ENCODE data around the gene ZNF750.

ZNF750 gene

DNA sequence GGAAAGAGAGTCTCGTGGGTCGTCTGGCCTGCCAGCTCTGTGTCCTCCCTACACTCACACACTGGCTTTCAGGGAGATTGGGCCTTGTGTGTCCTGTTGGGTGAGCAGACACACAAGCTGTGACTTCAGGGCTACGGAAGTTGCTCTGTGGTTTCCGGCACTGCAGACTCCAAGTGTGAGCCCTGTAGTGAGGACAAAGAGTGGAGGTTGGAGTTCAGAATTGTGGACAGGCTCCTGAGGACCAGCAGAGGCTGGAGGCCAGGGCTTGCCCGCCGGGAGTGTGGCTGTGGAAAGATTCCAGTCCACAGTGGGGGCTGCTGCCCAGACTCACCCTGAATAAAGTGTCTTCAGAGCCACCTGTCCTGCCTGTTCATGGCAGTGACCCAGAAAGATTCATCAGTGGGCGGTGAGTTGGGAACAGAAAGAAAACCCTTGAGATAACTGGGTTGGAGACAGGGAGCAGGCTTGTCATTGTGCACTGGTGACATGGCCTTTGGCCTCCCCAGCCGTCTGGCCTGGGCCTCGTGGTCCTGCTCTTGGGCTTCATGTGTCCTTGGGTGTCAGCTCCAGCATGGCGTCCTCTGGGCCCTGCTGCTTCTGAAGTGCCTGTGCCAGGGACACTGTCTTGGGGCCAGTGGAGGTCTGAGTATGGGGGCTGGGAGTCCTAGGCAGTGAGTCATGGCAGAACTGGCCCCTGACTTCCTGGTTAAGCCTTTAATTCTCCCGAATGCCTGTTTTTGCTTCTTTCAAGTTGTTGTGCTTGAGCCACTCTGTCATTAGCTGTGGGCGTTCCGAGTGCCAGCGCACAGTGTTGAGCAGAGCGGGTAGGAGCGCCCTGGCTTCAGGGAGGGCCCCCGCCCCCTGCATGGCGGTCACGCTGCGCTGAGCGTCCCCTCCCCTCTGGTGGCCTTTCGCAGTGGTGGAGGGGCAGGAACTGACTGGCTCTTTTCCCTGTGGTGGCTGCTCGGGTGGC, 19.9 kb upstream of the ZNF750 start:
- peak; percentile 68 for DNase-seq

DNA sequence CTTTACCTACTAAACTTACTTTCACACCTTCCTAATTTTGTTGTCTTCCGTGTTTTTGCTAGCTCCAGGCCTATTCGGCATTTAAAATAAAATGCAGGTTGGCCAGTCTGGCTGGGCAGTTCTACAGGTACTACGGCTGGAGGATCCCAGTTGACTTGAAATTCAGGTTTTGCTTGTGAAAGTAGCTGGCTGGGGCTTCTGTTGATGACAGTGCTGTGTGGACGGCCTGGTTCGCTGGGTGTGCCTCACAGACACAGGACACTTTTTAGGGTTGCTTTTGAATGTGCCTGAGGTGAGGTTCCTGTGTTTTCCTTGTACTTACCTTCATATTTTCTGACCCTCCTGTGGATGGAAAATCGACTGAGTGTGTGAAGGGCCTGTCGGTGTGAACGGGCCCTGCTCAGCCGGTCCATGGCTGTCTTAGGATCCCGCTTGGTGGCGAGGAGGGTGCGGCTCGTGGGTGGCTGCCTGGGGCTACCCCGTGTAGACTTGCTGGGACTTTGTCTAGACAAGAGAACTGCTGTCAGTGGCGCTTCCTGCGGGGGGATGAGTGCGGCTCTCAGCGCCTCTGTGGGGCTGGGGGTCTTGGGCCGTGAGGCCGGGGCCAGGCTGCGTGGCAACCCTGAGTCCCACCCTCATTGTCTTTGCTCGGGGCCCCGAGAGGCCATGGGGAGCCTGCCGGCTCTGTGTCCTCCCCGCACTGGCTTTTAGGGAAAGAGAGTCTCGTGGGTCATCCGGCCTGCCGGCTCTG, 18.7 kb upstream of the ZNF750 start:
- DNase-seq: no peak

DNA sequence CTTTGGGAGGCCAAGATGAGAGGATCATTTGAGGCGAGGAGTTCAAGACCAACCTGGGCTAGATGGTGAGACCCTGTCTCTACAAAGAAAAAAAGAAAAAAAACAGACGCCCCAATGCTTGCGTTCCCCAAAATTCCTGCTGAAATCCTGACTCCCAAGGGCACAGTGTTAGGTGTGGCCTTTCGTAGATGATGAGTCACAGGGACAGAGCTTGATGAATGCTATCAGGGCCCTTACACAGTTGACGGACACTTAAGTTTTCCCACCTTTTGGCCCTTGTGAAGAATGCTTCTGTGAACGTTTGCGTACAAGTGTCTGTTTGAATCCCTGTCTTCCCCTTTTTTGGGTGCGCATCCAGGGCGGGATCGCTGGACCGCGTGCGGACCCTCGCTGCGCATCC, 16.5 kb upstream of the ZNF750 start:
- DNase-seq: no peak

DNA sequence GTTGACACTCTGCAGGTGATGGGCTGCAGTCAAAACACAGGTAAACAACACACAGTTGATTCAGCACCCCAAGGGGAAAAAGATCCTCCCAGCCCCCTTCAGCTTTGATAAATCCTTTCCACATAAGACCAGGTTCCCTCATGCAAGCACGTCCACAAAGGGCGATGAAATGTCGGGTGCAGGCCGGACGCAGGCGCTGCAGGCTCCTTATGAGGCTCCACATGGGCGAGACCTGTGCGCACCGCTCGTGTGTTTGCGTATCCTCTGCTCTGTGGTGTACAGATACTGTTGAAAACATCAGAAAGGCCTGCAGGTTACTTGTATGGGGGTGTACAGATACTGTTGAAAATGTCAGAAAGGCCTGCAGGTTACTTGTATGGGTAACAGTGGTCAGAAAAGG, 14.4 kb upstream of the ZNF750 start:
- no peak for DNase-seq

DNA sequence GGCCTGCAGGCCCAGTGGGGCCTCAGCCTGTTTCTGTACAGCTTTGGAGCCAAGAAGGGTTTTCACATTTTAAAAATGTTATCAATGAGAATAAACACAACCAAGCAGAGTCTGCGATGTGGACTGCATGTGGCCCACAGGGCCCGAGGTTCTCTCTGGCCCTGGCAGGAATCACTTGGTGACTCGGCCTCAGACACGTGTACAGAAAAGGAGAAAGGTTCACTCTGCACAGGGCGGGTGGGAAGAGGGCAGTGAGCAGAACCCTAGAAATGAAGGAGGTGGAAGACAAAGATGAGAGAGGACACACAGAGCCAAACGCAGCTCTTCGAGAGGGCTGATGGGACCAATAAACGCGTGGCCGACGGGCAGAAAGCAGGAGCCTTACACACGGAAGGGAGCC, 11.6 kb upstream of the ZNF750 start:
- no peak for DNase-seq

DNA sequence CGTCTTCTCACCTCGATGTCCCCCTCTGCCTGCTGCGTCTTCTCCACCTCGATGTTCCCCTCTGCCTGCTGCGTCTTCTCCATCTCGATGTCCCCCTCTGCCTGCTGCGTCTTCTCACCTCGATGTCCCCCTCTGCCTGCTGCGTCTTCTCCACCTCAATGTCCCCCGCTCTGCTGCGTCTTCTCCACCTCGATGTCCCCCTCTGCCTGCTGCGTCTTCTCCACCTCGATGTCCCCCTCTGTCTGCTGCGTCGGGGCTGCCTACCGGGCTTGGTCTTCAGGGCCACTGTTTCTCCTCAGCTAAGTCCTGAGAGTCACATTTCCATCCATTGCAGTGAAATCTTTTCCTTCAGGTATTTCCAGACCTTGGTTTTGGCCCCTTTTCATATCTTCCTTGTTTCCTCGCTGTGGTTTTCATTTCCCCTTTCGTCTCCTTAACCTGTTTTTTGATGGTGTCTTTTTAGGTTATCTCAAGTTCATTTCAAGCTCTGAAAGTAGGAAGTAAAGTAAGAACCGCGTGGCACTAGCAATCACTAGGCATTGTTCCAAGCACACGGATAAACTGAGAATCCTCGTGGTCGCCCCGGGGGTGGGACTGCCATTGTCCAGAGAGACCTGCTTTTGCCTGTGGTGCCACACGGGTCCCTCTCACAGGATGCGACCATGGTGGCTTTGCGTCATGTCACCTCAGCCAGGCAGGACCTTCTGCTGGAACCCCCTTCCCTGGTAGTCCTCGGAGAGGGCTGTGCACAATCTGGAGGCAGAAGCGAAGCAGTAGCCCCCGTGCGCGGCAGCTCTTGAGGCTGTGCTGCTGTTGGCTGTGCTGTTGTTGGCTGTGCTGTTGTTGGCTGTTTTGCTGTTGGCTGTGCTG, 9.5 kb upstream of the ZNF750 start:
- DNase-seq: no peak

DNA sequence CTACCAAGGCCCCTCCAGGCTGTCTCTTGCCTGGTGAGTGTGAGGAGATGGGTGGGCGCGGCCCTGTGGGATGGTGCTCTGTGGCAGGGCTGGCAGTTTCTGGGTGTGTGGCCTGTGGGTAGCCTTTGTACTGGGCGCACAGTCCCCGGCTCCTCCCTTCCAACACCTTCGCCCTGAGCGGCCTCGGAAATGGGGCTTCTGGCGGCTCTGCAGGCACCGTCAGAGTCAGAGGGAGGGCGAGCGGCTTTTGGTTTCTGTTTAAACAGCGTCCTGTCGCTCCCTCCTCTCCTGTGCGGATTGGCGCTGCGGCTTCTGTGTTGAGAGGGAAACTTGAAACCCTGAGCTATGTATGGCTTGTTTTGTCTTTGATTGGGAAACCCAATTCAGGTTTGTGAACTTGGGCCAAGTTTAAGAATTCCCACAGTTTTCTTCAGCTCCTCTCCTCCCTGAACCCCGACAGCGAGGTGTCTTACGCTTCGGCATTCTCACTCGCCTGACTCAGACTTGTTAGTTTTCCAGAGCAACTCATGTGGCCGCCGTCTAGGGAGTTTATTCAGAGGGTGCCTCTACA, 8.3 kb upstream of the ZNF750 start:
- peak; percentile 43 for DNase-seq

DNA sequence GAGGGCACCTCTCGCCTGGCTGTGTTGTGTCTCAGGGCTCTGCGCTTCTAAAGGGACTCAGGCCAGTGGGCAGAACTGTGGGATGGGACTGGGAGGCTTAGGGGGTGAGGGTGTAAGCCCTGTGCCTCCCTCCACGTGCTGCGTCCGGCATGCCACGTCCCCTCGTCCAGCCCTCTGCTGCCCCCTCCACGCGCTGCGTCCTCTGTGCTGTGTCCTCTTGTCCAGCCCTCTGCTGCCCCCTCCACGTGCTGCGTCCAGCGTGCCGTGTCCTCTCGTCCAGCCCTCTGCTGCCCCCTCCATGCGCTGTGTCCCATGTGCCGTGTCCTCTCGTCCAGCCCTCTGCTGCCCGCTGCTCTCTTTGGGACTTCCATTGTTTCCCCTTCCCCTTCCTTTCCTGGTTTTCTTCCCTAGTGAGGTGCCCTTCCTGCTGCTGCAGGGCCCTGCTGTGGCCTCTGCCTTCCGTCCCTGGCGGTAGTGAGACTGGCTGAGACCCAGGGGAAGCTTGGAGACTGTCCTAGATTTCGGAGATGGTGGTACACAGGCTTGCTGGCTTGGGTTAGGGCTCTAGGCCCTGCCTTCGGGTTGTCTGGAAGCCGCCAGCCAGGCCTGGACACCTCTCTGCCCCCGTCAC, 6.4 kb upstream of the ZNF750 start:
- no peak for DNase-seq

DNA sequence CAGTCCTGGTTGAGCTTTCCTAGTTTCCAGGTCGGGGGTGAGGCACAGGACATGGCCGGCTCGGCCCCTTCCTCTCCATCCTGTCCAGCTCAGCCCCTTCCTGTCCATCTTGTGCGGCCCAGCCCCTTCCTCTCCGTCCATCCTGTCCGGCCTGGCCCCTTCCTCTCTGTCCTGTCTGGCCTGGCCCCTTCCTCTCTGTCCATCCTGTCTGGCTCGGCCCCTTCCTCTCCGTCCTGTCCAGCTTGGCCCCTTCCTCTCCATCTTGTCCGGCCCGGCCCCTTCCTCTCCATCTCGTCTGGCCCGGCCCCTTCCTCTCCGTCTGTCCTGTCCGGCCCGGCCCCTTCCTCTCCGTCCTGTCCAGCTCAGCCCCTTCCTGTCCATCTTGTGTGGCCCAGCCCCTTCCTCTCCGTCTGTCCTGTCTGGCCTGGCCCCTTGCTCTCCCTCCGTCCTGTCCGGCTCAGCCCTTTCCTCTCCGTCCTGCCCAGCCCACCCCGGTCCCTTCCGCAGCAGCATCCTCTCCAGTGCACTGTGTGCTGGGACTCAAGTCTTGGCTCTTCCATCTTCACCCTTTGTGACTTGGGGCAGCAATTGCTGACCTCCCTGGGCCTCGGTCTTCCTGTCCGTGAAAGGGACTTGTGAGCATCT, 5.5 kb upstream of the ZNF750 start:
- no peak for DNase-seq

DNA sequence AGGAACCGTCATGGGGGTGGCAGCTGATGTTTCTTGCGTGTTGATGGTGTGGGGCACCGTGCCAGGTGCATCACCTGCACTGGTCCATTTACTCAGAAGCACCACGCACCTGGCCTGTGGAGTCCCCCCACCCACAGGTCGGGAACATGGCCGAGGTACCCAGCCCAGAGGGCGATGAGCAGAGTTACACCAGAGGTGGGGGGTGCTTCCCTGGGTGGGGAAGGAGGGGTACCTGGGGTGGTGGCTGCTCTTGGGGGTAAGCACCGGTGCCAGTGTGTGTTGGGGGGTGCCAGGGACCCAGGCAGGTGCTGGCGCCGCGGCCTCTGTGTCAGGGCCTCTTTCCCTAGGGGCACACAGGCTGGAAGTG, 5.0 kb upstream of the ZNF750 start:
- no peak for DNase-seq

DNA sequence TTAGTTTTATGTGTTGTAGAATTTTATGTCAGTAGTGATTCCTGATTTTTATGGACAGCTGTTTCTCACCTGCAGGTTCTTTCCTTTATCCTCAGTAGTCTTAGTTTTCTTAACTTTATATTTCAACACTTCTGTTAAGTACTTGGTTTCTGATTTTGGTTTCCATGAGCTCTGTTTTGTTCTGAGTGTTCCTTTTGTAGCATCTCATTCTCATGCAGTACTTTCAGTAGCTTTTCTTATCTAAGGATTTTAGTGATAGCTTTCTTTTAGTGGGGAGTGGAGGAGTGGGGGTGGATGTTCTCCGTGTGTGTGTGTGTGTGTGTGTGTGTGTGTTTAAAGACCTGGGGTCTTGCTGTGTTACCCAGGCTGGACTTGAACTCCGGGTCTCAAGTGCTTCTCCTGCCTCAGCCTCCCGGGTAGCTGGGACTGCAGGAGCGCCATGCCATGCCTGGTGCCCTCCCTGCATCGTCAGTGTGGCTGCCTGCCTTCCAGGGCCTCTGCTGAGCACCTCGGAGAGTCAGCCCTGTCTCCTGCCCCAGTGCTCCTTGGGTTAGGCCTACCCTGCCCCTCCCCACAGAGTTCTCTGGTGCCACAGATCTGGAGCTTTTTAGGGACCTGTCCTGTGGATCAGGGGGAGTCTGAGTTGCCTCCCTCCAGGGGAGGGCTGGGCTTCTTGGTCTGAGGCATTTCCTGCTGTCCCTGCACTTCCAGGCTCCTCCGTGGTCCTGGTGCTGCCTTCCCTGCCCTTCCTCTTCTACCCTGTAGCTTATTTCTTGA, 4.3 kb upstream of the ZNF750 start:
- DNase-seq: no peak

DNA sequence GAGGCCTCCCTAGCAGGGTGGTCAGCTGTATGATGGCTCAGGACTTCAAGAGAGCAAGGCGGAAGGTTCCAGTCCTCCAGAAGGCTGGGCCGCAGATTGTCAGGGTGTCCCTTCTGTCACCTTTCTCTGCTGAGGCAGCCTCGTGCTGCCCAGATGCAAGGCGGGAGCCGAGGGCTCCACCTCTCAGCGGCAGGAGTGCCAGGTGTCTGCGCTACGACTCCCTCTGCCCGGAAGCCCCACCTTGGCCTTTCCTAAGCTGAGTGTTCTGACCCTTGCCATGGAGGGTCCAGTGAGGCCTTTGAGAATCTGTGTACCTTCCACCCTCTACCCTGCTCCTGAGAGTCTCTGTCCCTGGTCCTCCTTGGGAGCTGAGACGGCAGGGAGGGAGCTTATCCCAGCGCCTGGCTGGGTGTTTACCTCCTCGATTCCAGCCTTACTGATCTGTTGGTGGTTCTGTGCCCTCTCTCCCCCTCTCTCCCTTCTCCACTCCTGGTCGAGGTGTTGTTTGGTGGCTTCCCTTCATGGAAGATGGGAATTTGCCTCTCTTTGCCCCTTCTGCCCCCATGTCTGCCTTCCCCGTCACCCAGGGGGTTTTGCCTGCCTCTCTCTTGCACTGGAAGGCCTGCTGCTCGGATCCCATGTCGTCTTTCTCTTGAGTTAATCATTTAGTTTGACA, 2.2 kb upstream of the ZNF750 start:
- DNase-seq: no peak

DNA sequence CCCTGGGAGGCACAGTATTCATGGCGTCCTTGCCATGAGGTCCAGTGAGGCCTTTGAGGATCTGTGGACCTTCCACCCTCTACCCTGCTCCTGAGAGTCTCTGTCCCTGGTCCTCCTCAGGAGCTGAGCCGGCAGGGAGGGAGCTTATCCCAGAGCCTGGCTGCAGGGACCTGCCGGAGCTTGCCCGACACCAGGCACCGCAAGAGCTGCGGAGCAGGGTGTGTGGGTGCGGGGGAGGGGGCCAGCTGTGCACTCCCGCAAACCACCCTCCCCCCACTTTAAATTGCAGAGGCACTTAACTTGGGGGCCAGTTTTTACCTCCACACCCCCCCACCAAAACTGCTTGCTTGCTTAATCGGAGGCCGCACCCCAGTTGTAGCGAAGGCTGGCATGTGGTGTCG, 609 bp upstream of the ZNF750 start:
- DNase-seq: no peak

DNA sequence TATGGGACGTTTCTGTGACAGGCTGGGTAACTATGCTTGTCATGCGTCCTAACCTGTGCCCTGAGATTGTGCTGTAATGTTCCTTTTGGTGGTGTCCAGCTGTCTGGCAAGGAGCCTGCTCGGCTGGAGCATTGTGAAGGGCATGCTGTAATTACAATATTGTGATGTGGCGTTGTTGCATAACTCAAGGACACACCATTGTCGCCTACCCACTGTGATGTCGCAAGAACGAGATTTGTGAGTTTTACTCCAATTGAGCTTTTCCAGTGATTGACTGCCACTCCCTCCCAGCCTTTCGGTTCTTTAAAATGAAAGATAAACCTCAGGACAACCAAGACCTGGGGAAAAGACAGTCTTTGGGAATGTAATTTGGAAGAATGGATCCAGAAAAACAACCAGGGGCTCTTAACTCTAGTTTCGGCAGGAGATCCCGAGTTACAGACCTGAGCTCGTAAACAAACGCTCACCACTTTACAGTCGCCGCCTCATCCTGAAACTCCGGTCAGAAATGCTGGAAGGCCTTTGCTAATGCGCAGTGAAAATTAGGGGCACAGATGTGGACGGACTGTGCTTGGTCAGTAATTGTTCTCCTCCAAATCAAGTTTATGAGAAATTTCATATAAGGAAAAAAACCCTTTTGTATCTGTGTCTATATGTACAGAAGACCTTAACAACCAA, 1.3 kb downstream of the ZNF750 start:
- no peak for DNase-seq

DNA sequence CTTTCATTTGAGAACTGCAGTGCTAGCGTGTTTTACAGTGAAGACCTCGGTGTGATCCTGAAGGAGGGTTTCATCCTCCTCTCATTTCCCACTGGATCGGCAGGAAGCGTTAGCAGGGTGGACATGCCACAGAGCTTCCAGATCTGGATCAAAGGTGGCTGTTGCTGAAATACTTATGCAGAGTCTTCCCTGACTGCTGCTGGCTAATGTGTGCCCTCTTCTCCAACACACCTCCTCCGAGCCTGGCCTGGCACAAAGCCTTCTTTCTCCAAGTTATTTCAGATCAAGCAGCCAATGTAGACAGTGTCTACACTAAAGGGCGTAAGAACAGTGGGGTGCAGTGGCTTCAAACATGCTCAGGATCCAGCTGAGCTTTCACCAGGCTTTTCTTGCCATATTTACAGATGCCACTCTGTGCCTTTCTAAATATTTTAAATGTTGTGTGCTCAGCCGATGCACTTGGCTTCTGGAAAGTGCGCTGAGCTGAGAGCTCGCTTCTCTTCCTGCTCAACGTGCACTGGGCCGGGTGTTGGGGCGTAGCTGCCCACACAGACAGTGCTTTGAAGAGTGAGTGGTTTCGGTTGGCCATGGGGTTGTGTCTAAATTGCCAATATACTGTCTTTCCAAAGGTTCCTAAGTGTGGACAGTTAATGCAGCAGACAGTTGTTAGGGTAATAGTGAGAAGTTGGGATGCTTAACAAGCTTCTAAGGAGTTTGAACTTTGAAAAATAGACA, 2.1 kb downstream of the ZNF750 start:
- DNase-seq: no peak

DNA sequence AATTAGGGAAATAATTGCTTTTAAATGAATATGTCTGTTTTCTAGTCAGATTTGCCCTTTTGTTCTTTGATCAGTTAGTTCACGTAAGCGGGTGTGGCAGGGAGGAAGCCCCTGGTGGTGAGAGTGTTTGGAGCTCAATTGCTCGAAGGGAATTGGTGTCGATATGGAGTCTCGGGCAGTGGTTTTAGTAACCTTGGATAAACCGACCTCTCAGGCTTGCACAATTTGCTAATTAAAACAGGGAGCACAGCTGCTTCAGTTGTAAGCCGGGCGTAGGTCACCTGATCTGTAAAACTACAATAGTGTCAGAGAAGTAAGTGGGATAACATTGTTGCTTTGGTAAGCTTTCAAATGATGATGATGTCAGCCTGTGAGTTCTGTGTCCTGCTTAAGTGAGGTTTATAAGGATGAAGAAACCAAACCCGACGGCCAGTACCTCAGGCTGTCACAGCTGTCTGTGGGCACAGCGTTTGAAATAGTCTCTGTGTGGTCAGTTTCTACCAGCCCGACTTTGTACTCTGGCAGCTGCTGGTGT, 2.9 kb downstream of the ZNF750 start:
- no peak for DNase-seq

DNA sequence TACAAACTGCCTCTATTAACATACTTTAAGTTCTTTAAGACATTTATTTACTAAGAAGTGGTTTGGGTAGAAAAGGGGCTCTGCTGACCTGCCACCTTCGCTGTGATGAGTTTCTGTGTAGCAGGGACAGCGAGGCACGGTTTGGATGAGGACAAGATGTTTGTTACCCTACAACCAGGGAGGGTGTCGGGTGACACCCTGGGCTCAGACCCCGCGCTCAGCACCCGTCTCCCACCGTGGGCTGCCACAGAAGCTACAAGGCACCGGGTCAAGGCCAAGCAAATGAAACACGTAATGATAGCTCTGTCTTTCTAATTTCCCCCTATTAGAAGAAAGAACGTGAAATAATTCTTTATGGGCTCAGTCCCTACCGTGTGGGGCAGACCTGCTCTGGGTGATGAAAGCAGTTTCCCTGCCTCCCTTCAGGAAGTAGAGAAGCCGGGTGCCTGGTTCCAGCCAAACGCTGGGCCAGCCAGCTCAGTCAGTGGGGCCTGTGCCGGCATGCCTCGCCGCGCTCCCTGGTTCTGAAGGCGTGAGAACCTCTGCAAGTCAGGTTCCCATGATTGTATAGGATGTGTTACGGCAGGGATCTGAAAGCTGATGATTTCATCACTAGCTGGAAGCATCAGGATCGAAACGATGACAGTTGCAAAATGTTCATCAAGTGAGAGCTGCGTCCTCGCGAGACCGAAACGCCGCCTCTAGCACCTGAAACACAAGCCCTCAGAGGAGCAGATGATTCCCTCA, 3.9 kb downstream of the ZNF750 start:
- DNase-seq: no peak

DNA sequence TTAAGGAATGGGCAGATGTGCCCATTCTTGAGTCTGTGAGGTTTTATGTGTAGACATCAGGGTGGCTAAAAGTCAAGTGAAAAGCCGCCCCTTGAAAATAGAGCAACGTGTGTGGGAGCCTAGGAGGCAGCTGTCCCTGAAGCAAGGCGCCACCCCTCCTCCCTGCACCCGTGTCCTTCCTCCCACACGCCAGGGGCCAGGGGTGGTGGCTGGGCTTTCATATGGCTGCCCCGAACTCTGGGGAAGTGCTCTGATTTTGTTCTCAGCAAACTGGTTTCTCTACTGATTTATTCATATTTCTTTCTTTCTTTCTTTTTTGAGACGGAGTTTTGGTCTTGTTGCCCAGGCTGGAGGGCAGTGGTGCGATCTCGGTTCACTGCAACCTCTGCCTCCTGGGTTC, 4.7 kb downstream of the ZNF750 start:
- no peak for DNase-seq
